GM19035 (cell line): Measurements from ENCODE around the gene OTC.

Experiments
- ATAC-seq: cut with Tn5 transposase; IDR thresholded peaks from one replicate; pipeline ENCODE4 v1.9.1; 2021; ENCODE audit not compliant: unreplicated experiment

The OTC gene

DNA sequence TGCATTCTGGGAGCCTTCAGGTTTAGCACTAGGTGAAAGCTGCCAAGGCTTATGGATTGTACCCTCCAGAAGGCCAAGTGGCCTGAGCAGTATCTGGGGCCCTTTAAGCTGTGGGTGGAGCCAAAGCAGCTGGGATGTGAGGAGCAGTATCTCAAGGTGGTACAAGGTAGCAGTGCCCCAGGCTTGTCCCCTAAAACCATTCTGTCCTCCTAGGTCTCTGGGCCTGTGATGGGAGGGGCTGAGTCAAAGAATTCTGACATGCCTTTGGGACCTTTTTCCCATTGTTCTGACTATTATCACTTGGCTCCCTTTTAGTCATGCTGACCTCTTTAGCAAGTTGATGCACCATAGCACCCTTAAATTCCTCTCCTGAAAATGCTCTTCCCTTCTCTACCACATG, 109.9 kb downstream of the OTC start:
- ATAC-seq = no peak

DNA sequence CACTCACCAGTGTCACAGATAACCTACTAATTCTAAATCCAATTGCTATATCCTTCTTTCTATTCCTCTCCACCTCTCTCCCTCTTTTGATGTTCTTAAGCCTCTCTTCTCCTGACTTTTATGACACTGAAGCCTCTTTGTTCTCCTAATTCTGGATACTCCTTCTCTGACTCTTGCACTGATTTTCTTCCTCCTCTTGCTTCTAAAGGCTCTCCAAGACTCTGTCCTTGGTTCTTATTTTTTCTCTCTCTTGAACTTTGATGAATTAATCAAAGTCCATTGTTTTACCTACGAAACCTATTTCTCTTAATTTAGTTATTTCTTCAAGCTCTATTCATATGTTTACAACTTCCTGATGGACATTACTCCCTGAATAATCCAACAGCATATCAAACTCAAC, 113.3 kb downstream of the OTC start:
- ATAC-seq = no peak

DNA sequence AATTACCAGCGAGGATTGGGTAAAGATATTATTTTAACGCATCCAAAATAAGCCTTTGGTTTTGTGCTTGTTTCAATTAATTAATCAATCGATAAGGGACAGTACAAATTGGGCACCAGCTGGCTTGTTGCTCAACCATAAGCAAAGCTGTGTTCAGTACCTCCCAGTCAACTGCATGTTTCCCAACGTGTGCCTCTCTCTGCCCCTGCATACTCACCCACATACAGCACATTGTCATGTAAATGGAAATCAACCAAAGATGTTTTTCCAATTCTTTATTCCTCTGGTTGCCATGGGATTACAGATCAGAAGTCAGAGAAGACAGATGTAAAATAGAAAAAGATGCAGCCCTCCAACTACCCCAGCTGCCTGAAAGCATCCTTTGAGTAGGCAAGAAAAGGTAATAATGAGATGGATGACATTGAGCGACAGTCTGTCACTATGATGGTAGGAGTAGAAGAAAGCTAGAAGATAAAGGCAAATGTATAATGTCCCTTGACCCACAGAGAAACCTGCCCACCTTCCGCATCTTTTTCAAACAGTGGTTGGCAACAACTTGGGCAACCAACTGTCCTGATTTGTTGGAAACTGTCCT, 116.3 kb downstream of the OTC start:
- ATAC-seq = no peak
